Posterior vena cava (tissue), 2 donors: ENCODE data around the gene ATRNL1. TPM values are rescaled to one million over a fixed set of nuclear protein-coding genes. Genes with fewer than 3 reads are reported as not detected.

Experiments used
- DNase-seq: peaks from one replicate; pipeline ENCODE4 v3.0.0-alpha.2; 2020; ENCODE audit warnings: low spot score
- intact Hi-C, 2 donors: fragments of 100-400 bp; cut with DNase I; formaldehyde crosslinking; loops; one replicate each; pipeline versions ENCODE4 v1.14.1 to v1.14.2; 2022 to 2023
- total RNA-seq, 2 donors: library from RNA; stranded (reverse); fragmentation: NEBNext Ultra II Directional; extraction: Animal tissue kit (Norgen Biotek cat#: 25700); gene quantifications; one replicate each; pipeline ENCODE4 v1.2.1, GENCODE V29; 2021
- donor health status: DM: yes; HTN: yes; CAD: no.
- donor health status: DM: yes; HTN: yes; CAD: no.

The ATRNL1 gene
- total RNA-seq, 2 donors from 2014 or later, result 0.32 to 1.4 TPM

- no peak for DNase-seq
- intact Hi-C loops, result no loop called here
These were observed 857.2 kb downstream of the ATRNL1 start for GRCh38 chr10:115950320-115950719.

- no peak for DNase-seq
- intact Hi-C loops, result no loop called here
These were observed 858.1 kb downstream of the ATRNL1 start for GRCh38 chr10:115951242-115951641.

DNA sequence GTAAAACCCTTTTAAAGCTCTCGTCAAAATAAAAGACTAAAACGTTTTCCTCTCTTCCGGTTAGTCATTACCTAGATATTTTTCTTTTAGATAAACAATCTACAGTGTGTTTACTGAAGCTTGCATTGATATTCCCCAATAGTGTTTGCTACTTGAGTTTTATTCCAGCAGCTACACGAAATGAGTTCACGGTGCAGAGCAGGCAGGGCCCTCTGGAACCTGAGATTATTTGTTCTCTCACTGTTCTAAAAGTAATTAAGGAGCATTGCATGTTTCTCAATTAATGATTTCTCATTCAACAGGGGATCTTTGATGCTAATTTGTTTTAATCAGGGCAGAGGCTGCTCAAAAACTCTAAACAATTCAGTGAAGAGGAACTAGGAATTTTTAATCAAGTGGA, 860.1 kb downstream of the ATRNL1 start:
- intact Hi-C loops, result no loop called here
- no peak for DNase-seq

- intact Hi-C loops, result no loop called here
- DNase-seq, result no peak
These were observed 860.8 kb downstream of the ATRNL1 start for GRCh38 chr10:115953968-115954367.

- no peak for DNase-seq
- intact Hi-C loops, result no loop called here
These were observed 863.3 kb downstream of the ATRNL1 start for GRCh38 chr10:115956225-115957011.

DNA sequence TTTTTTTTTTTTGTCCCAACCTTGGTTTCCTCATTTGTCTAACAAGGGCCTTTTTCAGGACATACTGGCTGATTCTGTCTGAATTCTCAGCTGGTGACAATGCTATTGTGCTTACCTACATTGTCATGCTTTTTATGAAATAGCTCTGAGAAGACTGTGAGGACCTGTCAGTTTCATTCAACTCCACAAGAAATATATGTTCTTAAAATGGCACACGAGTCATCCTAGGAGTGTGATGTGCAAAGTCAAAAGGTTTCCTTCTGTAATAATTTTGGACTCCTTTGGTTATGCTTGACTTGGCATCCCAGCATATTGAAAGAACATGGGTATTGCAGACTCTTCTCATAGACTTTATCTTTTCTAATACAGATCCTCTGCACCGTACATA, 863.8 kb downstream of the ATRNL1 start:
- DNase-seq, result no peak
- intact Hi-C loops, result no loop called here

GRCh38 chr10:115957786-115958442, 864.7 kb downstream of the ATRNL1 start:
- intact Hi-C loops, result no loop called here
- no peak for DNase-seq

DNA sequence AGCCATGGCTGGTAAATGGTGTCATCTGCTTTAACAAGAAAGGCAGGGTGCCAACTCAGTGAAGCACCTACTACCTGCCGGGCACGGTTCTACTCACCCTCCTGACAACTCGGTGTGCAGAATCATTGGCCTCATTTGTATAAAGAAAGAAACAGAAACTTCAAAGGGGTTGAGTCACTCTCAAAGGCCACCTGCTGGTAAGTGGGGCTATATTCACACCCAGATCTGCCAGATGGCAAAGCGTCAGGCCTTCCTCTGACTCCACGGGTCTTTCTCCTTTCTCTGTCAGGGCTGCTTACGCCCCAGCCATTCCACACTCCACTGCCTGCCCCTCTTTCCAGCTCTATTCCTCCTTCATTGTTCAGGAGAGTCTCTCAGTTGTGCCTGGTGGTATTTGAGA, 870.7 kb downstream of the ATRNL1 start:
- no peak for DNase-seq
- intact Hi-C loops, result no loop called here

GRCh38 chr10:115964827-115965226, 871.7 kb downstream of the ATRNL1 start:
- no peak for DNase-seq
- intact Hi-C loops, result no loop called here

- intact Hi-C loops, result no loop called here
- DNase-seq, result no peak
These were observed 872.2 kb downstream of the ATRNL1 start for GRCh38 chr10:115965376-115965775.

DNA sequence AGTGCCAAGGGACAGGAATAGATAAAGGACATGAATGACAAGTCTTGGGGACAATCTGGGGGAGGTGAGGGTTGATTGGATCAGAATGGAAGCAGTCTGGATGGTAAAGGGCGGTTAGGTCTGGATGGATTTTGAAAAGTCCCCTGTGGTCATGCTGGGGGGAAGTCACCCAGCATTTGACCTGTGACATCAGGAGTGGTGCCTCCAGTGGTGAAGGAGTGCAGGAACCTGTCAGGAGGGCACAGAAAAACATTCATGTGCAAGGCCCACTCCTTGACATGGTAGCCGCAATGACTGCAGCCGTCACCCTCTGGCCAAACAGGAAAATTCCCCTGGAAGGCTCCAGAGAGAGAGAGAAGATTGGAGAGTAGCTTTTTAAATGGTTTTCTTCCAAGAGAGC, 875.1 kb downstream of the ATRNL1 start:
- DNase-seq, result no peak
- intact Hi-C loops, result no loop called here

- intact Hi-C loops, result no loop called here
- DNase-seq, result no peak
These were observed 876.4 kb downstream of the ATRNL1 start for GRCh38 chr10:115969591-115969990.

GRCh38 chr10:115971921-115972320, 878.8 kb downstream of the ATRNL1 start:
- DNase-seq, result no peak
- intact Hi-C loops, result loop anchor here in 1 of 2 donors (10.0 kb wide), 1 partner anchor 73 kb away; no protein-coding TSS in a partner anchor

DNA sequence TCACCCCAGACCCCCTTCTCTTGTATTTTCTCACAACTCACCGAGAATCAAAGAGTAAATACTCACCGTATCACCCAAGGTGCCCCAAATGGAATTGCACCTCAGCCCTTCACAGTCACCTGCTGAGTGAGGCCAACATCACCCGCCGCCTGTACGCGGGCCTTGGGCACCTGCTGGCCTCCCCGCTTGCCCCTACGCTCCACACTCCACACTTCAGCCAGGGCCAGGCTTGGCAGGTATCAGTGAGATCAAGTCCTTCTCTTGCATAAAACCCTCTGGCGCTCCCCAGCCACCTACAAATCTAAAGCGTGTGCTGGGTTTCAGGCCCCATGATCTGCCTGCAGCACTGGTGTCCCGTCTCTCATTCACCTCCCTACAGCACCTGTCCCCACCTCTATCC, 879.3 kb downstream of the ATRNL1 start:
- no peak for DNase-seq
- intact Hi-C loops, result loop anchor here in 1 of 2 donors (10.0 kb wide), 1 partner anchor 72 kb away; no protein-coding TSS in a partner anchor

- no peak for DNase-seq
- intact Hi-C loops, result loop anchor here in 1 of 2 donors (10.0 kb wide), 1 partner anchor 70 kb away; no protein-coding TSS in a partner anchor
These were observed 881.2 kb downstream of the ATRNL1 start for GRCh38 chr10:115974351-115974750.

- no peak for DNase-seq
These were observed 881.8 kb downstream of the ATRNL1 start for GRCh38 chr10:115974816-115975430.

DNA sequence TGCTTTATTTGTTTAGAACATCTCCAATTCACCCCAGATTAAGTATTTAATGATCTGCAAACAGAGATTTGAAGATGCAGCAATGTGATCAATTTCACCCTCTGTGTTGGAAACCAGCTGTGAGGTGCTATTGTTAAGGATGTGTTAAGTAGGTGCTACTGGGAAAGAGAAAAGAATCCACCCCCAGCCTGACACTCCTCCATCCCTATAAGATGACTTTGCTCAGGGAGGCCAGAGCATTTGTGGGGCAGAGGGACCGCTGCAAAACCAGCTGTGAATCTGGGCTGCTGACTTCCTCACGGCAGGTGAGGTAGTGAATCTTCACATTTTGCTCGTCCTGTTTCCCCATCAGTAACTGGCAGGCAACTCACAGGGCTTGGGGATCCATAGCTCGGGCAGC, 882.3 kb downstream of the ATRNL1 start:
- intact Hi-C loops, result loop anchor here in 1 of 2 donors (10.0 kb wide), 1 partner anchor 69 kb away; no protein-coding TSS in a partner anchor
- no peak for DNase-seq

More at GRCh38 chr10:115974816-115975430, 881.8 kb downstream of the ATRNL1 start:
- intact Hi-C loops, result loop anchor here in 1 of 2 donors (10.0 kb wide), 1 partner anchor 70 kb away; no protein-coding TSS in a partner anchor

DNA sequence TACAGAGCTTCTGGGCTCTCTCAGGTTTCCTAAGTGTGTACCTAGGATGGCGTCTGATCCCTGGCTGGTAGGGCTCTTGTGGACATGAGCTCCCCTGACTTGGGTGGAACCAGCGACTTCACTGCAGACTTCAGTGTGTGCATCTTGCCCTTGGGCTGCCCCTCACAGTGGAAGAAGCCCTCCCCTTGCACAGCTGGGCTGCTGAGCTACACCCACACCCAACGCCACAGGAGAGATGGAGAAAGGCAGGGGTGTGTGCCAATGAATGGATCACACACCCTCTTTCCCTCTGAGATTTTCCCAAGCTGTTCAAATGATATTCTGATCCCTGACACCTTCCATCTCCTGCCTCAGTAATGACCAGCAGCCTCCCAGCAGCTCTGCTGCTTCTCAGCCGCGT, 883.2 kb downstream of the ATRNL1 start:
- intact Hi-C loops, result loop anchor here in 1 of 2 donors (10.0 kb wide), 1 partner anchor 68 kb away; no protein-coding TSS in a partner anchor
- no peak for DNase-seq

GRCh38 chr10:115977855-115978254, 884.7 kb downstream of the ATRNL1 start:
- intact Hi-C loops, result loop anchor here in 1 of 2 donors (10.0 kb wide), 1 partner anchor 67 kb away; no protein-coding TSS in a partner anchor

DNA sequence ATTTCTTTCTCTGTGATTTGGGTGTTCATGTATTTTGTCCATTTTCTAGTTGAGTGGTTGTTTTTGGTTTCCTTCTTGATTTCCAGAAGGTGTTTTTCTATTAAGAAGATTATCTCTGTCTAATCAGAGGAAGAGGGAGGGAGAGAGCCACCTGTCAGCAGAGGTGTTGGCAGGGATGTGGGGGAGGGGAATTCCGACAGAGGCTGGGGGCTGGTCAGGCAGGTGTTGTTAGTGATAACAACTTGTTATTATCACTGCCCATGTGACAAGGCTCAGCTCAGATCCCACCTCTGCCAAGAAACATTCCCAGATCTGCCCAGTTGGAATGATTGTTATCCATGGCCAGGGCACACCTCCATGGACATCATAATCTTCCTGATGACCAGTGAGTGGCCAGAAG, 886.4 kb downstream of the ATRNL1 start:
- intact Hi-C loops, result loop anchor here in 1 of 2 donors (10.0 kb wide), 1 partner anchor 65 kb away; no protein-coding TSS in a partner anchor
- DNase-seq, result no peak

More at GRCh38 chr10:115977855-115978254, 884.7 kb downstream of the ATRNL1 start:
- no peak for DNase-seq
